ENCODE results near the gene NLGN1. TPM values are rescaled to one million over a fixed set of nuclear protein-coding genes. Genes with fewer than 3 reads are reported as not detected.
"Not testable (repeated sequence)": the region's sequence is repeated elsewhere in the genome, so short reads cannot be mapped to it uniquely, and the experiment has no call there.

Gene NLGN1
- total RNA-seq, 1 experiment from 2014 or later = 4.0 TPM

GRCh38 chr3:173410436-173410835 lies 12.9 kb downstream of the NLGN1 start:
- Histone ChIP-seq H3K4me3 (no peak overlapping the region), H3K27me3 (no peaks in the 10 kb centered on the region), H3K36me3 (no peaks in the 10 kb centered on the region), H3K9me3 (no peaks in the 10 kb centered on the region)
- DNase-seq = no peak

DNA sequence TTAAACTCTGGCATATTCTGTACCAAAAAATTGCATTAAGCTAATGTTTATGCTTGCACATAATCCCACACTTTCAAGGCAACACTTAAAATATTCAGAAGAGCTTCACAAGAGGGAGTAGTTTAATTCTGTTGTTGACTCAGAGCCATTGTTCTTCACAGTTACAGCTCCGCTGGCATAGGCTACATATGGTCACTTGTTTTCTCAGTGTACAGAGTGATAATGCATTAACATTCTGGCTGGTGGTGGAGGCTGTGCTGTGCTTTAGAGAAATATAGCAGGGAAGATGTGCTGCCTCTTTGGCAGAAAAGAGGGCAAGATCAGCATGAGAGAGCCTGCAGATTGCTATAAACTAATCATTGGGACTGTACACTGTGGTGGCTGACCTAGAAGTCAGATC lies 13.3 kb downstream of the NLGN1 start:
- no peak for DNase-seq
- H3K4me3 ChIP-seq = no peak overlapping the region
- no peaks in the 10 kb centered on the region for H3K27me3 ChIP-seq
- no peaks in the 10 kb centered on the region for H3K9me3 ChIP-seq
- H3K36me3 ChIP-seq = no peaks in the 10 kb centered on the region

GRCh38 chr3:173411375-173411973 lies 13.9 kb downstream of the NLGN1 start:
- no peaks in the 10 kb centered on the region for H3K9me3 ChIP-seq
- no peak for DNase-seq
- no peak overlapping the region for H3K4me3 ChIP-seq
- no peaks in the 10 kb centered on the region for H3K36me3 ChIP-seq
- no peaks in the 10 kb centered on the region for H3K27me3 ChIP-seq

GRCh38 chr3:173416070-173416469 lies 18.5 kb downstream of the NLGN1 start:
- Histone ChIP-seq H3K36me3 (no peaks in the 10 kb centered on the region), H3K27me3 (no peaks in the 10 kb centered on the region), H3K4me3 (no peak overlapping the region), H3K9me3 (no peaks in the 10 kb centered on the region)
- DNase-seq = no peak

GRCh38 chr3:173429076-173429475 lies 31.5 kb downstream of the NLGN1 start:
- no peak for DNase-seq
- peaks cover 10% of the 10 kb centered on the region; the same call in 1 of the 2 replicates for H3K9me3 ChIP-seq
- no peaks in the 10 kb centered on the region for H3K27me3 ChIP-seq
- H3K36me3 ChIP-seq = no peaks in the 10 kb centered on the region
- no peak overlapping the region for H3K4me3 ChIP-seq

DNA sequence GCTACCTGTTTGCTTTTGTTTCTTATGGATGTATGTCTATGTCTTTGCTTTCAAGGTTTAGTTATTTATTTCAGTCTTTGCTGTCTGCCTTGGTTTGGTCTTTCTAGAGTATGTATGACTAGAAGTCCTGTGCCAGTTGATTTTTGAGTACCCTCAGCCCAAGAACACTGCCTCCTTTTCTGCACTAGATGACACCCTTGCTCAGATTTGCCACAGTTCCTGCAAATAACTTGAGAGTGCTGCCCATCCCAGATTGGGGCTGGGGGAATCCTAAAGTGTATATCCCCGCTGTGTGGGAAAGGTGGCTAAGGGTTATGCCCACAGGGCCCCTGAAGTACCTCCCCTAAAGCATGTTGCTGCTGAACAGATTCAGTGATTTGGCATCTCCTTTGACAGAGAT lies 32.0 kb downstream of the NLGN1 start:
- no peak for DNase-seq
- Histone ChIP-seq H3K27me3 (no peaks in the 10 kb centered on the region), H3K9me3 (peaks cover 10% of the 10 kb centered on the region; the same call in 1 of the 2 replicates), H3K4me3 (no peak overlapping the region), H3K36me3 (no peaks in the 10 kb centered on the region)

- Histone ChIP-seq H3K9me3 (peaks cover 10% of the 10 kb centered on the region; the same call in 1 of the 2 replicates), H3K36me3 (no peaks in the 10 kb centered on the region), H3K27me3 (no peaks in the 10 kb centered on the region), H3K4me3 (no peak overlapping the region)
- DNase-seq = no peak
Measured at GRCh38 chr3:173430576-173430975, 33.0 kb downstream of the NLGN1 start.

DNA sequence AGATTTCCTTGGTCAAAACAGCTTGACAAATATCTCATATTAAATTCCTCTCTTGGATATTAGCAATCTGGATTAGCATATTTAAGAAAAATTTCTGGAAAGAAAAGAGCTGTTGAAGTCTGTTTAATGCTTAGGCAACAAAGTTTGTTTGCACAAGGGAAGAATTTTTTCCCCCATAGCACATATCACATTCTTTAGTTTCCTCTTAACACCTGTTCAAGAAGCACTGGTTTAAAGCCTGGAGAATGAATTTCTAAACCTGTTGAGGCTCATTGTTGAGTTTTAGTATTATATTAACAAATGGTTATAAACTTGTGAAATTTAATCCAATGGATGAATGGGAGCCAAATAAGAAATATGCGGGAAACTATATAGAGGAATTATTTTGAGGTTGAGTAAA lies 41.5 kb downstream of the NLGN1 start:
- no peak overlapping the region for H3K4me3 ChIP-seq
- H3K36me3 ChIP-seq = no peaks in the 10 kb centered on the region
- H3K27me3 ChIP-seq = no peaks in the 10 kb centered on the region; the same call in 1 of the 2 replicates
- DNase-seq = no peak
- no peaks in the 10 kb centered on the region for H3K9me3 ChIP-seq

DNA sequence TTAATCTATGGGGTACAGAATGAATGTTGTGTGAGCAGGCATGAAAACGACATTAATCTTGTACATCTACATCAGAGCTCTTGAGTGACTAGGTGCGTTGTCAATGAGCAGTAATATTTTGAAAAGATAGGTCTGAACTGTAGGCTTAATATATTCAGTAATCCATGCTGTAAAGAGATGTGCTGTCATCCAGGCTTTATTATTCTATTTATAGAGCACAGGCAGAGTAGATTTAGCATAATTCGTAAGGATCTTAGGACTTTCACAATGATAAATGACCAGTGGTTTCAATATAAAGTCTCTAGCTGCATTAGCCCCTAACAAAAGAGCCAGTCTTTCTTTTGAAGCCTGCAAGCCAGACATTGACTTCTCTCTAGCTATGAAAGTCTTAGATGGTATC lies 43.0 kb downstream of the NLGN1 start:
- Histone ChIP-seq H3K27me3 (no peaks in the 10 kb centered on the region; the same call in 1 of the 2 replicates), H3K4me3 (no peak overlapping the region), H3K36me3 (no peaks in the 10 kb centered on the region), H3K9me3 (no peaks in the 10 kb centered on the region)
- DNase-seq = no peak

DNA sequence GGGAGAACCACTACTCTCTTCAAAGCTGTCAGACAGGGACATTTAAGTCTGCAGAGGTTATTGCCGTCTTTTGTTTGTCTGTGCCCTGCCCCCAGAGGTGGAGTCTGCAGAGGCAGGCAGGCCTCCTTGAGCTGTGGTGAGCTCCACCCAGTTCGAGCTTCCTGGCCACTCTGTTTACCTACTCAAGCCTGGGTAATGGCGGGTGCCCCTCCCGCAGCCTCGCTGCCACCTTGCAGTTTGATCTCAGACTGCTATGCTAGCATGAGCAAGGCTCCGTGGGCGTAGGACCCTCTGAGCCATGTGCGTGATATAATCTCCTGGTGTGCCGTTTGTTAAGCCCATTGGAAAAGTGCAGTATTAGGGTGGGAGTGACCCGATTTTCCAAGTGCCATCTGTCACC lies 54.0 kb downstream of the NLGN1 start:
- H3K36me3 ChIP-seq, H3K9me3 ChIP-seq, H3K4me3 ChIP-seq, H3K27me3 ChIP-seq, DNase-seq: not testable (repeated sequence)

DNA sequence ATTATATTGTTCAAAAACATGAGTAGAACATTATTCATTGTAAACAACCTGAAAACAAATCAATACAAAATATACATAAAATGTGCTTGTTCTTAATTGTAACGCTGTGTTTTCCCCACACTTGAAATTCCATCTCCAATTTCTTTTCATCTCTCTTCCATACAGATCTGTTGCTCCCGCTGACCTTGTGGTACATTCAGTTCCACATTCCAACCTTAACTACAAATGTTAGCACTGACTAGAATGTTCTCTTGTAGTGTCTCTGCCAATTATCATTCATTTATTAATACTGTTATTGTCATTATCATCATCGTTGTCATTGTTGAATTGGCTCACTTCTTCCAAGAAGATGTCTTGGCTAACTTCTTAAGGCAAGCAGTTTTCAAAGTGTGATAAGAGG lies 65.7 kb downstream of the NLGN1 start:
- no peak overlapping the region for H3K4me3 ChIP-seq
- DNase-seq = no peak
- H3K27me3 ChIP-seq = no peaks in the 10 kb centered on the region
- no peaks in the 10 kb centered on the region; the same call in 1 of the 2 replicates for H3K9me3 ChIP-seq
- no peaks in the 10 kb centered on the region for H3K36me3 ChIP-seq

GRCh38 chr3:173465112-173465511 lies 67.6 kb downstream of the NLGN1 start:
- H3K27me3 ChIP-seq = no peaks in the 10 kb centered on the region
- DNase-seq = peak; percentile 47
- no peaks in the 10 kb centered on the region for H3K9me3 ChIP-seq
- H3K36me3 ChIP-seq = no peaks in the 10 kb centered on the region
- no peak overlapping the region for H3K4me3 ChIP-seq

- H3K36me3 ChIP-seq = no peaks in the 10 kb centered on the region
- H3K27me3 ChIP-seq = no peaks in the 10 kb centered on the region
- DNase-seq = no peak
- no peaks in the 10 kb centered on the region for H3K9me3 ChIP-seq
- H3K4me3 ChIP-seq = no peak overlapping the region
Measured at GRCh38 chr3:173465898-173466678, 68.5 kb downstream of the NLGN1 start.

GRCh38 chr3:173467501-173467900 lies 70.0 kb downstream of the NLGN1 start:
- no peaks in the 10 kb centered on the region for H3K9me3 ChIP-seq
- DNase-seq = no peak
- no peaks in the 10 kb centered on the region for H3K36me3 ChIP-seq
- no peaks in the 10 kb centered on the region; the same call in 1 of the 2 replicates for H3K27me3 ChIP-seq
- H3K4me3 ChIP-seq = no peak overlapping the region

DNA sequence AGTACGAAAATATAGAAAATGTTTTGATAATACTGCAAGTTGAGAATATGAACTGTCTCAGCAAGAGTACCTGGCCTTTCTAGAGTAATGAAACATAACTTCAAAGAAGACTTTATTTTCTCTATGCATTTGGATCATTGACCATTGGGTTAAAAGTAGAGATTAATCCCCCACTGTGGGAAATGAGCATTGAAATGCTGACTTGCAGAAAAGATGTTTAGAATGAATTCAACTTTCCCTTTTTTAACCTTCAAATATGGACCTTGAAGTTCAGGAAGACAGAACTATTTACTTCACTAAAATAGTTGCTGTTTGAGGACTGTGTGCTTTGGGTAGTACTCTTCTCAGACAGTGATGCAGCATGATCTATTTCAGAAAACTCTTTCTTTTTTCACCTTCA lies 75.7 kb downstream of the NLGN1 start:
- Histone ChIP-seq H3K4me3 (no peak overlapping the region), H3K9me3 (no peaks in the 10 kb centered on the region), H3K36me3 (no peaks in the 10 kb centered on the region), H3K27me3 (no peaks in the 10 kb centered on the region; the same call in 1 of the 2 replicates)
- DNase-seq = no peak

DNA sequence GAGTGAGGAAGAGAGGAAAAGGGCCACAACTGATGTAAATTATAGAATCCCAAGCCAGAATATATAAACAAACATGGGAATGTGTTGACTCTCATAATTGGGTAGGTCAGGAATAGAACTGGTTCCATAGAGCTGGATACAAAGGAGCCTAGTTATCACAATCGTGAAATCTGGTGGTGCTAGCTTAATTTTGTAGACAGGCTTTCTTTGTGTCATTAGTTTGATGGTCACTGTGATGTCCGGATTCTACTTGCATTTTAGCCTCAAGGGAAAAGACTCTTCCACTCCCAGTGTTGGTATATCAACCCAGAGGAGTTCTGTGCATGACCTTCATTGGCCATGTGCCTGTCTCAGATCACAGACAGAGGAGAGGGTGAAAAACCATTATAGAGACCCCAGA lies 81.8 kb downstream of the NLGN1 start:
- H3K36me3 ChIP-seq = no peaks in the 10 kb centered on the region
- H3K9me3 ChIP-seq = no peaks in the 10 kb centered on the region
- no peak for DNase-seq
- H3K27me3 ChIP-seq = no peaks in the 10 kb centered on the region
- no peak overlapping the region for H3K4me3 ChIP-seq

- H3K9me3 ChIP-seq = no peaks in the 10 kb centered on the region; the same call in 1 of the 2 replicates
- no peaks in the 10 kb centered on the region for H3K27me3 ChIP-seq
- H3K4me3 ChIP-seq = no peak overlapping the region
- no peak for DNase-seq
- no peaks in the 10 kb centered on the region for H3K36me3 ChIP-seq
Measured at GRCh38 chr3:173501931-173502489, 104.5 kb downstream of the NLGN1 start.
